H9 (cell line): Measurements from ENCODE around the gene DCTN1. TPM values are rescaled to one million over a fixed set of nuclear protein-coding genes. Genes with fewer than 3 reads are reported as not detected.

Experiments
- DNase-seq: peaks from one replicate; pipeline ENCODE4 v3.0.0-alpha.2; 2017
- H2AFZ ChIP-seq: one replicate; pipeline ENCODE4 v1.6.1; 2013; ENCODE audit warnings: mild to moderate bottlenecking, low read length, control low read depth, moderate library complexity
- H2AK5ac ChIP-seq: 2 replicates; pipeline ENCODE4 v1.6.1; 2013; ENCODE audit warnings: low read length, control low read depth, mixed read lengths; ENCODE audit not compliant: insufficient read length
- H2BK120ac ChIP-seq: one replicate; pipeline ENCODE4 v1.6.1; 2013; ENCODE audit warnings: low read depth, mild to moderate bottlenecking, low read length, control low read depth, inconsistent platforms; ENCODE audit not compliant: poor library complexity, severe bottlenecking
- H2BK12ac ChIP-seq: 2 replicates; pipeline ENCODE4 v1.6.1; 2013; ENCODE audit warnings: low read length, control low read depth, mixed read lengths, low read depth; ENCODE audit not compliant: insufficient read length
- H2BK15ac ChIP-seq: 2 replicates; pipeline ENCODE4 v1.6.1; 2013; ENCODE audit warnings: low read depth, low read length, control low read depth
- H2BK20ac ChIP-seq: one replicate; pipeline ENCODE4 v1.6.1; 2013; ENCODE audit warnings: low read depth, mild to moderate bottlenecking, low read length, control low read depth, inconsistent platforms; ENCODE audit not compliant: poor library complexity, severe bottlenecking
- H2BK5ac ChIP-seq: 2 replicates; pipeline ENCODE4 v1.6.1; 2013; ENCODE audit warnings: low read length, control low read depth, mixed read lengths; ENCODE audit not compliant: insufficient read length
- H3K14ac ChIP-seq: 2 replicates; pipeline ENCODE4 v1.6.1; 2013; ENCODE audit warnings: low read length, control low read depth; ENCODE audit not compliant: insufficient read depth
- H3K18ac ChIP-seq: 2 replicates; pipeline ENCODE4 v1.6.1; 2013; ENCODE audit warnings: low read depth, mild to moderate bottlenecking, mixed read lengths, low read length, control low read depth; ENCODE audit not compliant: insufficient read length
- H3K23ac ChIP-seq: 2 replicates; pipeline ENCODE4 v1.6.1; 2013; ENCODE audit warnings: low read length, control low read depth, mixed read lengths, low read depth; ENCODE audit not compliant: insufficient read length
- H3K23me2 ChIP-seq: 2 replicates; pipeline ENCODE4 v1.6.1; 2013; ENCODE audit warnings: low read depth, mild to moderate bottlenecking, mixed read lengths, low read length, control low read depth; ENCODE audit not compliant: insufficient read length, poor library complexity, severe bottlenecking
- H3K27ac ChIP-seq: 2 replicates; pipeline ENCODE4 v1.5.1; 2013; ENCODE audit warnings: low read length, control low read depth, mixed read lengths, low read depth; ENCODE audit not compliant: insufficient read length
- H3K27me3 ChIP-seq: 2 replicates; pipeline ENCODE4 v1.6.1; 2013; ENCODE audit warnings: low read length, control low read depth, inconsistent platforms; ENCODE audit not compliant: insufficient read depth
- H3K4ac ChIP-seq: 2 replicates; pipeline ENCODE4 v1.6.1; 2013; ENCODE audit warnings: low read depth, mild to moderate bottlenecking, control low read depth, inconsistent platforms, low read length, moderate library complexity
- H3K4me1 ChIP-seq: 2 replicates; pipeline ENCODE4 v1.6.1; 2013; ENCODE audit warnings: low read length, control low read depth, inconsistent platforms; ENCODE audit not compliant: insufficient read depth
- H3K4me2 ChIP-seq: 2 replicates; pipeline ENCODE4 v1.6.1; 2013; ENCODE audit warnings: low read length, control low read depth, mixed read lengths; ENCODE audit not compliant: insufficient read length, insufficient read depth
- H3K56ac ChIP-seq: 2 replicates; pipeline ENCODE4 v1.6.1; 2013; ENCODE audit warnings: low read depth, mild to moderate bottlenecking, mixed read lengths, low read length, control low read depth; ENCODE audit not compliant: insufficient read length
- H3K79me1 ChIP-seq: 2 replicates; pipeline ENCODE4 v1.6.1; 2013; ENCODE audit warnings: low read depth, mild to moderate bottlenecking, moderate library complexity, low read length, control low read depth, inconsistent platforms; ENCODE audit not compliant: insufficient read depth, poor library complexity, severe bottlenecking
- H3K79me2 ChIP-seq: 2 replicates; pipeline ENCODE4 v1.6.1; 2013; ENCODE audit warnings: low read length, control low read depth, inconsistent platforms; ENCODE audit not compliant: insufficient read depth
- H3K9ac ChIP-seq: 2 replicates; pipeline ENCODE4 v1.6.1; 2013; ENCODE audit warnings: low read length, control low read depth, mixed read lengths; ENCODE audit not compliant: insufficient read length; ENCODE audit errors: extremely low read depth
- H3K9me3 ChIP-seq: one replicate; pipeline ENCODE4 v1.6.1; 2013; ENCODE audit warnings: low read depth, low read length, inconsistent platforms; ENCODE audit not compliant: control insufficient read depth
- H3T11ph ChIP-seq: one replicate; pipeline ENCODE4 v1.6.1; 2013; ENCODE audit warnings: mild to moderate bottlenecking, low read length, control low read depth, inconsistent platforms
- H4K20me1 ChIP-seq: one replicate; pipeline ENCODE4 v1.6.1; 2013; ENCODE audit not compliant: control insufficient read depth, insufficient read length, insufficient read depth
- H4K5ac ChIP-seq: 2 replicates; pipeline ENCODE4 v1.6.1; 2013; ENCODE audit warnings: low read depth, mild to moderate bottlenecking, mixed read lengths, low read length, control low read depth; ENCODE audit not compliant: insufficient read length
- H4K8ac ChIP-seq: replicated peaks from 2 replicates; pipeline ENCODE4 v1.6.1; 2013; ENCODE audit warnings: low read length, control low read depth, mixed read lengths, low read depth; ENCODE audit not compliant: insufficient read length
- H4K91ac ChIP-seq: 2 replicates; pipeline ENCODE4 v1.6.1; 2013; ENCODE audit warnings: low read depth, mild to moderate bottlenecking, moderate library complexity, mixed read lengths, low read length, control low read depth; ENCODE audit not compliant: insufficient read length
- H3K27ac Mint-ChIP-seq, 3 experiments: 2 replicates in 2 of 3; 3 replicates in 1 of 3; pipeline ENCODE4 v1.8.0; 2020 to 2021; ENCODE audit warnings: mixed read lengths in 3 of 3, mild to moderate bottlenecking in 1 of 3, moderate library complexity in 1 of 3
- H3K27me3 Mint-ChIP-seq: 2 replicates; pipeline ENCODE4 v1.8.0; 2021; ENCODE audit warnings: low read depth, mild to moderate bottlenecking, moderate library complexity, mixed read lengths
- H3K36me3 Mint-ChIP-seq, 3 experiments: 2 replicates in 2 of 3; 3 replicates in 1 of 3; pipeline ENCODE4 v1.8.0; 2020 to 2021; ENCODE audit warnings: low read depth in 3 of 3, mixed read lengths in 3 of 3; ENCODE audit not compliant: insufficient read depth in 1 of 3
- H3K4me1 Mint-ChIP-seq, 2 experiments: 2 replicates each; pipeline ENCODE4 v1.8.0; 2020; ENCODE audit warnings: mixed read lengths in 2 of 2
- H3K4me3 Mint-ChIP-seq, 2 experiments: 2 replicates in 1 of 2; 3 replicates in 1 of 2; pipeline ENCODE4 v1.8.0; 2020 to 2021; ENCODE audit warnings: mild to moderate bottlenecking in 2 of 2, mixed read lengths in 2 of 2, moderate library complexity in 1 of 2
- H3K9me3 Mint-ChIP-seq, 2 experiments: 2 replicates in 1 of 2; 3 replicates in 1 of 2; pipeline ENCODE4 v1.8.0; 2020; ENCODE audit warnings: mild to moderate bottlenecking in 2 of 2, mixed read lengths in 2 of 2, moderate library complexity in 1 of 2
- CTCF ChIP-seq: fragments of 200-600 bp; sonication (generic); conservative IDR thresholded peaks from 3 replicates; pipeline ENCODE4 v1.8.0; 2021; ENCODE audit warnings: antibody characterized with exemption, mild to moderate bottlenecking
- WGBS: extraction: QIAGEN DNeasy Blood & Tissue Kit; methylation state at CpG from one replicate; pipeline ENCODE4 v1.1.7; 2013; ENCODE audit warnings: missing lambda C conversion rate, low lambda C conversion rate, mixed read lengths; ENCODE audit not compliant: insufficient read length; ENCODE audit errors: extremely low coverage; 5-methylcytosine and 5-hydroxymethylcytosine counted together
- total RNA-seq: library from RNA; stranded (reverse); gene quantifications from 2 replicates; pipeline ENCODE4 v1.2.1, GENCODE V29; 2021

Gene DCTN1
- total RNA-seq, 1 experiment from 2014 or later, result 141 TPM

GRCh38 chr2:74390606-74391005, 10.5 kb upstream of the DCTN1 start:
- Mint-ChIP-seq H3K4me1 (peaks cover 0 to 6% of the 10 kb centered on the region in 2 experiments; a peak in 3 of 4 replicates), H3K27me3 (peaks cover 1% of the 10 kb centered on the region), H3K27ac (no peak overlapping the region), H3K36me3 (no peaks in the 10 kb centered on the region), H3K9me3 (no peaks in the 10 kb centered on the region), H3K4me3 (peak overlapping the region; percentile 84 to 90)
- DNase-seq, result no peak
- peaks cover 4% of the 10 kb centered on the region; the same call in 1 of the 2 replicates for H3K4me1 ChIP-seq
- no peak overlapping the region for H4K8ac ChIP-seq
- no peak overlapping the region for H3T11ph ChIP-seq
- H2BK15ac ChIP-seq, result no peak overlapping the region
- H3K4ac ChIP-seq, result no peak overlapping the region
- no peak overlapping the region for H2AK5ac ChIP-seq
- no peak overlapping the region for H3K9ac ChIP-seq
- WGBS, result no CpG with 5 or more reads among the region's 5 CpGs
- H2BK120ac ChIP-seq, result no peak overlapping the region
- H2BK20ac ChIP-seq, result no peak overlapping the region
- no peak overlapping the region for H3K18ac ChIP-seq
- no peak for TF ChIP-seq CTCF
- H4K20me1 ChIP-seq, result no peaks in the 10 kb centered on the region
- H2BK5ac ChIP-seq, result no peak overlapping the region
- H3K9me3 ChIP-seq, result no peaks in the 10 kb centered on the region
- peak overlapping the region; percentile 96 for H3K4me2 ChIP-seq
- H3K56ac ChIP-seq, result no peak overlapping the region
- H3K79me2 ChIP-seq, result peaks cover 18% of the 10 kb centered on the region; the same call in 1 of the 2 replicates
- H3K27me3 ChIP-seq, result no peaks in the 10 kb centered on the region
- peaks cover 7% of the 10 kb centered on the region for H3K23me2 ChIP-seq
- H2AFZ ChIP-seq, result no peak overlapping the region
- H4K91ac ChIP-seq, result no peak overlapping the region
- H3K14ac ChIP-seq, result no peak overlapping the region
- no peak overlapping the region for H4K5ac ChIP-seq
- H2BK12ac ChIP-seq, result no peak overlapping the region
- no peak overlapping the region for H3K23ac ChIP-seq
- H3K27ac ChIP-seq, result no peak overlapping the region
- no peaks in the 10 kb centered on the region for H3K79me1 ChIP-seq
